Right lobe of liver (tissue), 4 donors: ENCODE results near the gene HSP90AB1.

ENCODE experiments used
- POLR2A ChIP-seq: fragments of 450-650 bp; IDR thresholded peaks from one replicate; pipeline ENCODE4 v1.6.1; 2017; ENCODE audit warnings: antibody characterized with exemption, mild to moderate bottlenecking
- TF ChIP-seq, protein P1 (sequence below), 4 donors: fragments of 200-600 bp in 3 of 4; fragments of 450-650 bp in 1 of 4; IDR thresholded peaks; one replicate each; pipeline versions ENCODE4 v1.5.1 to v1.8.0; 2016 to 2022; ENCODE audit warnings: antibody characterized with exemption in 4 of 4, mild to moderate bottlenecking in 2 of 4
- donor health status: DM: no; HTN: no; CAD: no.
- donor health status: DM: no; HTN: no; CAD: no.
- donor health status: DM: no; HTN: yes; CAD: no.

DNA sequence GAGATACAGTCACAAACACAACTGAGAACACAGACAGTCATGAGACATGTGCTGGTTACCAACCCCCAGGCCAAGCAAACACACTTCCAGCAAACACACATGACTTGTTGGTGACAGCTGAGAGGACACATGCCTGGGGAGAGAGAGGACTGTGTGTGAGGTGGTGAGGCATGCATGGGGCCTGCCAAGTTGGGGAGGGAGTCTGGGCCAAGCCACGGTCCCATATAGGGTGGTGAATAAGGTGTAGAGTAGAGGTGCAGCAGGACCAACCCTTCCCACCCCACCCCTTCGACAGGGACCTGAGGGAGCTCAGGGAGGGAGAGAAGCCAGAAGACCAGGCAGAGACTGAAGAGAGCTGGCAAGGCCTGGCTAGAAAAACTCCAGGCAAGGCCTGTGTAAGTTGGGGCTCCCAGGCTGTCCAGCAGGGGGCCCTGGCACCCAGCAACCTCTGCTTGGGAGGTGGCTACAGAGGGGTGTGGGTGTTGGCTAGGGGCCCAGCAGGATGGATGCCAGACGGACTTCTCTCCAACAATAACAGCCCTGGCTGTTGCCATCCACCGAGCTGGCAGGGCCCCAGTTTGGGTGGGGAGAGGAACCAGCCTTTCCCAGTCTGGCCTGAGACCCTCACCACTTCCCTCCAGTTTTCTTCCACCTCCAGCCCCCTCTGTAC is 25.5 kb upstream of the HSP90AB1 start:
- TF ChIP-seq, protein P1, sequence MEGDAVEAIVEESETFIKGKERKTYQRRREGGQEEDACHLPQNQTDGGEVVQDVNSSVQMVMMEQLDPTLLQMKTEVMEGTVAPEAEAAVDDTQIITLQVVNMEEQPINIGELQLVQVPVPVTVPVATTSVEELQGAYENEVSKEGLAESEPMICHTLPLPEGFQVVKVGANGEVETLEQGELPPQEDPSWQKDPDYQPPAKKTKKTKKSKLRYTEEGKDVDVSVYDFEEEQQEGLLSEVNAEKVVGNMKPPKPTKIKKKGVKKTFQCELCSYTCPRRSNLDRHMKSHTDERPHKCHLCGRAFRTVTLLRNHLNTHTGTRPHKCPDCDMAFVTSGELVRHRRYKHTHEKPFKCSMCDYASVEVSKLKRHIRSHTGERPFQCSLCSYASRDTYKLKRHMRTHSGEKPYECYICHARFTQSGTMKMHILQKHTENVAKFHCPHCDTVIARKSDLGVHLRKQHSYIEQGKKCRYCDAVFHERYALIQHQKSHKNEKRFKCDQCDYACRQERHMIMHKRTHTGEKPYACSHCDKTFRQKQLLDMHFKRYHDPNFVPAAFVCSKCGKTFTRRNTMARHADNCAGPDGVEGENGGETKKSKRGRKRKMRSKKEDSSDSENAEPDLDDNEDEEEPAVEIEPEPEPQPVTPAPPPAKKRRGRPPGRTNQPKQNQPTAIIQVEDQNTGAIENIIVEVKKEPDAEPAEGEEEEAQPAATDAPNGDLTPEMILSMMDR (IDR thresholded peaks at IDR 0.05): peak; percentile 76 to 90 (median 86)
- no peak for TF ChIP-seq POLR2A
